Cardiac septum (tissue), 1 donor: ENCODE measurements around the gene ATRNL1. TPM values are rescaled to one million over a fixed set of nuclear protein-coding genes. Genes with fewer than 3 reads are reported as not detected.

Experiments
- DNase-seq: peaks from one replicate; pipeline ENCODE4 v3.0.0-alpha.2; 2020; ENCODE audit warnings: low spot score
- intact Hi-C: fragments of 100-400 bp; cut with DNase I; formaldehyde crosslinking; loops from one replicate; pipeline ENCODE4 v1.14.0; 2022
- total RNA-seq: library from RNA; stranded (reverse); fragmentation: NEBNext Ultra II Directional; extraction: Animal tissue kit (Norgen Biotek cat#: 25700); gene quantifications from one replicate; pipeline ENCODE4 v1.2.1, GENCODE V29; 2021
- donor health status: DM: no; HTN: no; CAD: no.

Gene ATRNL1
- total RNA-seq, 1 donor from 2014 or later, result 25.8 TPM

GRCh38 chr10:115953281-115953680, 860.1 kb downstream of the ATRNL1 start:
- intact Hi-C loops, result no loop called here
- DNase-seq, result no peak

GRCh38 chr10:115953968-115954367, 860.8 kb downstream of the ATRNL1 start:
- no peak for DNase-seq
- intact Hi-C loops, result no loop called here

DNA sequence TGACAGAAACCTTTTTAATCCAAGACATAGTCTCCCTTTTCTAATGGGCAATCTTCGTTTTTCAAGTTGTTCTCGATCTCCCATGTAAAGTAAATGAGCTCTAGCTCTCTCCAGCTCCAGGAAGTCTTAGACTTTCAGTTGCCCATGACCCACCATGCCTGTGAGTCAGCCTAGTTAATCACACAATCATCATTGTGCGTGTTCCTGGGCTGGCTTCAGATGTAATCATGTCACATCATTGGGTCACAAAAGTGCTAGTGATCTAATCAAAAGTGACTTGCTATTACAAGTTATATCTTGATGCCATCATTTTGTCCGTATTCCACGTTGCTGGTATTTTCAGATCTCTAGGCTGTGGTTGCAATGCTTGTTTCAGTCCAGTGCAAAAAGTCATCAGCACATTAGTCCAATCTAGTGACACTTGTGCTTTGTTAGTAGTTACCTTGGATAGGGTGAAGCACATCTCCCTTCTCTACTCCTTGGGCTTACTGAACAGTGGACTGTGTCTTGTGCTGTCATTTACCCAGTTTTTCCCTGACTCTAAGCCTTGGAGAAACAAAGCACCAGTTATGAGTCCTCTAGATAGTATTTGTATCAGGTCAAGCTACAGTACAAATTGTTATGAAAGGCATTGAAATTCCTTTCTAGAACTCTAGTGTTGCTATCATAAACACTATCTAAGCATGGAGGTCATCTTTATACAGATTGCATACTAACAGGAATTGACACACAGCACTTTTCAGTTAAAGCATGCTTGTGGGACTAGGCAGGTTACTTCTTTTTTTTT, 863.3 kb downstream of the ATRNL1 start:
- intact Hi-C loops, result no loop called here

DNA sequence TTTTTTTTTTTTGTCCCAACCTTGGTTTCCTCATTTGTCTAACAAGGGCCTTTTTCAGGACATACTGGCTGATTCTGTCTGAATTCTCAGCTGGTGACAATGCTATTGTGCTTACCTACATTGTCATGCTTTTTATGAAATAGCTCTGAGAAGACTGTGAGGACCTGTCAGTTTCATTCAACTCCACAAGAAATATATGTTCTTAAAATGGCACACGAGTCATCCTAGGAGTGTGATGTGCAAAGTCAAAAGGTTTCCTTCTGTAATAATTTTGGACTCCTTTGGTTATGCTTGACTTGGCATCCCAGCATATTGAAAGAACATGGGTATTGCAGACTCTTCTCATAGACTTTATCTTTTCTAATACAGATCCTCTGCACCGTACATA, 863.8 kb downstream of the ATRNL1 start:
- intact Hi-C loops, result no loop called here
- DNase-seq, result no peak

More for the DNA sequence above, 863.3 kb downstream of the ATRNL1 start:
- DNase-seq, result no peak

DNA sequence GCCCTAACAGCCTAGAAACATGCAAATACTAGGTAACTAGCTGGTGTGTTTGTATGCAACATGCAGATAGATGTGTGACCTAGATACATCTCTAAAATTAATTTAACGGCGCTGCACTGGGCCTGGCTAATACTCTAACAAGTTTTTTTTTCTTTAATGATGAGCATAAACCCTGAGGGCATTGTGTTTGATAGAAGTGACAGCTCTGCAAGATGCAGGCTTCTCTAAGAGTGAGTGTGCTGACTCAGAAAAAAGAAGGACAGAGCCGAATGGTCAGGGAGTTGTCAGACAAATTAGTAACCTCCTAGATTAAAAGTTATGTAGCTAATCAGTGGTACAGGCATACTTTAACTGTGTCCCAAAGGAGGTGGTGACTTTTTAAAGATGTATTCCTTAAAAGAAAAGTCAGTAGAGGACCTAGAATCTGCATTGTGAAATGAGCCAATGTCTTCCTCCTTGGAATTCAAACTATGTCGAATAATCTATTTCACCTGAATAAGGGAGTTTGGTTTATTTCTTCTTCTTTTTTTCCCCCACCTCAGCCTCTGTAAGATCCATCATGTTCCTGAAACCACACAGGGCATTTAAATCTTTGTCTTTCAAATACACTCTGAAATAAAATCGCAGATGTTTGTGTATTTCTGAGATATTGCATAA, 864.7 kb downstream of the ATRNL1 start:
- DNase-seq, result no peak
- intact Hi-C loops, result no loop called here

DNA sequence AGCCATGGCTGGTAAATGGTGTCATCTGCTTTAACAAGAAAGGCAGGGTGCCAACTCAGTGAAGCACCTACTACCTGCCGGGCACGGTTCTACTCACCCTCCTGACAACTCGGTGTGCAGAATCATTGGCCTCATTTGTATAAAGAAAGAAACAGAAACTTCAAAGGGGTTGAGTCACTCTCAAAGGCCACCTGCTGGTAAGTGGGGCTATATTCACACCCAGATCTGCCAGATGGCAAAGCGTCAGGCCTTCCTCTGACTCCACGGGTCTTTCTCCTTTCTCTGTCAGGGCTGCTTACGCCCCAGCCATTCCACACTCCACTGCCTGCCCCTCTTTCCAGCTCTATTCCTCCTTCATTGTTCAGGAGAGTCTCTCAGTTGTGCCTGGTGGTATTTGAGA, 870.7 kb downstream of the ATRNL1 start:
- intact Hi-C loops, result no loop called here
- DNase-seq, result no peak

DNA sequence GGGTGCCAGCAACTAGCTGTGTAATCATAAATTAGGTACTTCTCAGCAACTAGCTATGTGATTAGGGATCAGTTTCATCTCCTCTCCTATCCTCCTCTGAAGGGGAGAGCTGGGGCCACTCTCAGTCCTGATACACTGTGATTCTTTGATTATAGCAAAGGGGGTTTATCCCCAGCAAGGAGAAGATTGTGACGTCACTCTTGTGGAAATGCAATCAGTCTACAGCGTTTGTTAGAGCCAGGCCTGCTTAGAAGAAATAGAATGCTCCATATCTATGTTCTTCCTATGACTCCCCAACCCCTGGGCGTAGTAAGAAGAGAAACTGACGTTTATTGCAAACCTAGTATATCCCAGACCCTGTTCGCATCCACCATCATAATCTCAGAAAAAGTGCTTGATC, 871.7 kb downstream of the ATRNL1 start:
- no peak for DNase-seq
- intact Hi-C loops, result no loop called here

GRCh38 chr10:115965376-115965775, 872.2 kb downstream of the ATRNL1 start:
- no peak for DNase-seq
- intact Hi-C loops, result no loop called here

- intact Hi-C loops, result no loop called here
- DNase-seq, result no peak
These were observed 875.1 kb downstream of the ATRNL1 start for GRCh38 chr10:115968236-115968635.

- intact Hi-C loops, result no loop called here
- no peak for DNase-seq
These were observed 876.4 kb downstream of the ATRNL1 start for GRCh38 chr10:115969591-115969990.

DNA sequence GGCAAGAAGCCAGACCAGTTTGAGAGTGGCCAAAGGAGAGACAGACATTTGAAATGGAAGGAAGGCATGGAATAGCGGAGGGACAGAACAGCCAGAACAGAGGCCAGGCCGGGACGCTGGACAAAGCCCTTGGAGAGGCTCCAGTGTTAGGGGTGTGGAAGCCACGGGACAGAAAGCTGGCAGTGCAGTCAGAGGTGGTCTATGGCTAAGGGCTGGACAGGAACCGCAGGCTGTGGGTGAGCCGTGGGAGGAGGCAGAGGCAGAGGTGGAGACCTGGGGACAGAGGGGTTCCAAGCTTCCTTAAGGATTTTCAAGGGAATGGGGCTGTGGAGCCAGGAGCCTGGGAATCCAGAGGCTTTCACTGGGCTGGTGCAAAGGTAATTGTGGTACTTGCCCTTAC, 878.8 kb downstream of the ATRNL1 start:
- DNase-seq, result no peak
- intact Hi-C loops, result no loop called here

DNA sequence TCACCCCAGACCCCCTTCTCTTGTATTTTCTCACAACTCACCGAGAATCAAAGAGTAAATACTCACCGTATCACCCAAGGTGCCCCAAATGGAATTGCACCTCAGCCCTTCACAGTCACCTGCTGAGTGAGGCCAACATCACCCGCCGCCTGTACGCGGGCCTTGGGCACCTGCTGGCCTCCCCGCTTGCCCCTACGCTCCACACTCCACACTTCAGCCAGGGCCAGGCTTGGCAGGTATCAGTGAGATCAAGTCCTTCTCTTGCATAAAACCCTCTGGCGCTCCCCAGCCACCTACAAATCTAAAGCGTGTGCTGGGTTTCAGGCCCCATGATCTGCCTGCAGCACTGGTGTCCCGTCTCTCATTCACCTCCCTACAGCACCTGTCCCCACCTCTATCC, 879.3 kb downstream of the ATRNL1 start:
- intact Hi-C loops, result no loop called here
- no peak for DNase-seq

DNA sequence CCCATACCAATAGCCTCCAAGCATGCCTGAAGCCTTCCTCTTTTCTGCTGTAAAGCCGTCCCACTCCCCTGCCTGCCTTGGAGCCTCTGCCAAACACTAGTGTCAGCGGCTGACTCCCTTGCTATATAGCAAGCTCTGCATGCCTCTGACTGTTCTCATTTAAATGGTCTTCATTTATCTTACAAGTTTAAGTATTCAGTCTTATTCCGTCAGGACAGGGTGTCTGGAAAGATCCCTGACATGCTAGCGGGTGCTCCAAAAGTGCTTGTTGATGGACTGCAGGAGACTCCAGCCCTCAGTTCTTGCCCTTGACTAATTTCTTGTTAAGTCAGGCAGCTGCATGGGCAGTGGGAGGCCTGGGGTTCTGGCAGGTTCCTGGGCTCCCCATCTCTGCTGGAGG, 881.2 kb downstream of the ATRNL1 start:
- DNase-seq, result no peak
- intact Hi-C loops, result no loop called here

- intact Hi-C loops, result no loop called here
- no peak for DNase-seq
These were observed 881.8 kb downstream of the ATRNL1 start for GRCh38 chr10:115974816-115975430.

DNA sequence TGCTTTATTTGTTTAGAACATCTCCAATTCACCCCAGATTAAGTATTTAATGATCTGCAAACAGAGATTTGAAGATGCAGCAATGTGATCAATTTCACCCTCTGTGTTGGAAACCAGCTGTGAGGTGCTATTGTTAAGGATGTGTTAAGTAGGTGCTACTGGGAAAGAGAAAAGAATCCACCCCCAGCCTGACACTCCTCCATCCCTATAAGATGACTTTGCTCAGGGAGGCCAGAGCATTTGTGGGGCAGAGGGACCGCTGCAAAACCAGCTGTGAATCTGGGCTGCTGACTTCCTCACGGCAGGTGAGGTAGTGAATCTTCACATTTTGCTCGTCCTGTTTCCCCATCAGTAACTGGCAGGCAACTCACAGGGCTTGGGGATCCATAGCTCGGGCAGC, 882.3 kb downstream of the ATRNL1 start:
- no peak for DNase-seq
- intact Hi-C loops, result no loop called here

- intact Hi-C loops, result no loop called here
- DNase-seq, result no peak
These were observed 883.2 kb downstream of the ATRNL1 start for GRCh38 chr10:115976342-115976741.

- no peak for DNase-seq
- intact Hi-C loops, result no loop called here
These were observed 884.7 kb downstream of the ATRNL1 start for GRCh38 chr10:115977855-115978254.

- no peak for DNase-seq
- intact Hi-C loops, result no loop called here
These were observed 886.4 kb downstream of the ATRNL1 start for GRCh38 chr10:115979576-115979975.

- intact Hi-C loops, result no loop called here
- DNase-seq, result no peak
These were observed 887.3 kb downstream of the ATRNL1 start for GRCh38 chr10:115980470-115980869.

DNA sequence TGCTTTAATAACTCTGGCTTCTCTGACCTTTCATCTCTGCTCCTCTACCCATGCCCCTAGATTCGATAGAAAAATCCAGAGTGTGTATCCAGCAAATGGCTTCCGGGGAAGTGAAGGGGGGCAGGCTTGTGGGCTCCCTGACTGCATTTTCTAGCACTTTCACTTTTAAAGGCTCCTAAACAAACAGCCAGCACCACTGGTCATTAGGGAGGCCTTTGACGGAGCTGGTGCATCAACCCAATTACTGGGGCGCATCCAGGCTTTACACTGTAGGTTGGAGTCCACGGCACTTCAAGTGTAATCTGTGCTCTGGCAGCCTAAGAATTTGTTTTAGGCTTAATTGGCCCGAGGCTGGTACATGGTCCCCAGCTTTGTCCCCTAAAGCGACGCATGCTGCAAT, 887.9 kb downstream of the ATRNL1 start:
- intact Hi-C loops, result no loop called here
- no peak for DNase-seq

- intact Hi-C loops, result no loop called here
- no peak for DNase-seq
These were observed 888.9 kb downstream of the ATRNL1 start for GRCh38 chr10:115982076-115982475.
